Motor neuron (in vitro differentiated cells): ENCODE data around the gene CLIP2. TPM values are rescaled to one million over a fixed set of nuclear protein-coding genes. Genes with fewer than 3 reads are reported as not detected.
A peak's percentile ranks its signal among the peaks of the same experiment; 100 is the strongest.

ENCODE experiments used
- ATAC-seq, 8 experiments: fragments of 200-7000 bp; cut with Tn5 transposase; replicated peaks in 6 of 8; 2 replicates each; pipeline ENCODE4 v1.8.0; 2021; ENCODE audit warnings: mild to moderate bottlenecking in 8 of 8, moderate library complexity in 8 of 8
- H3K27ac ChIP-seq, 2 donors: fragments of 250-450 bp; sonication (Bioruptor Pico); 2 replicates each; pipeline ENCODE4 v1.9.0; 2021; ENCODE audit warnings: antibody characterized with exemption in 2 of 2, mild to moderate bottlenecking in 2 of 2, moderate library complexity in 1 of 2
- H3K4me1 ChIP-seq, 2 donors: fragments of 250-450 bp; sonication (Bioruptor Pico); replicated peaks in 1 of 2; 2 replicates each; pipeline ENCODE4 v1.6.1; 2021; ENCODE audit warnings: antibody characterized with exemption in 2 of 2, mild to moderate bottlenecking in 2 of 2, moderate library complexity in 1 of 2
- H3K4me3 ChIP-seq, 5 donors: fragments of 250-450 bp; sonication (Bioruptor Pico); 2 replicates each; pipeline ENCODE4 v1.9.0; 2021; ENCODE audit warnings: antibody characterized with exemption in 5 of 5, mild to moderate bottlenecking in 5 of 5, moderate library complexity in 4 of 5
- WGBS, 10 experiments: fragments of 450-650 bp; shearing (Covaris generic); methylation state at CpG; one replicate each; pipeline ENCODE4 v1.0.0; 2022; 5-methylcytosine and 5-hydroxymethylcytosine counted together
- in situ Hi-C, 9 experiments: fragments of 400-800 bp; cut with MboI; loops; one replicate each; pipeline ENCODE4 v1.15.0; 2021; ENCODE audit warnings: low sequenced_read_pairs in 9 of 9, low pct_unique_long_range_greater_than_20kb in 2 of 9; ENCODE audit not compliant: unreplicated experiment in 9 of 9
- total RNA-seq, 8 experiments: library from RNA; unstranded; fragments of 300-600 nt; gene quantifications; 2 replicates each; pipeline versions ENCODE4 v1.2.3 to v1.2.4, GENCODE V29; 2022

The CLIP2 gene
- total RNA-seq, 8 experiments from 2014 or later = 11.3 to 51.8 (median 32.7) TPM

DNA sequence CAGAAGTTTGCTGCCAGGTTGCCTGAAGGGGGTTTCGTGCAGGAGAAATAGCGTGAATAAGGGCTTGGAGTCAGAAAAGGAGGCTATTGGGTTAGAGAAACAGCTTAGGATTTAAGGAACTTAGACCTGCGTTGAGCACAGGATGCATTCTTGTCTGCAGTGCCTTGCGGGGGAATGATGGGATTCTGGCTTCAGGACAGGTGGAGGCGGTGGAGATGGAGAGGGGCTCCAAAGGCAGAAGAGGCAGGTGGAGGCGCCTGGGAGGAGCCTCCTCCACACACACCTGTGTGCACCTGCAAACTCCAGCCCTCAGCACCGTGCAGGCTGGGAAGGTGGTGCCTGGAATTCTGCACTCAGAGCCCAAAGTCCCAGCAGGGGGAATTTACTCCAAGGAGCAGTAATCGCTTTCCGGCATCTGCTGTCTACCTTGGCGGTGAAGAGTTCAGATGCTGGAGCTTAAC is 1.8 kb downstream of the CLIP2 start:
- WGBS, 10 experiments = 74 to 100% (median 80%) methylated on average over 1 to 4 of the region's 10 CpGs; no CpG with 5 or more reads in 5 of the 10 experiments

DNA sequence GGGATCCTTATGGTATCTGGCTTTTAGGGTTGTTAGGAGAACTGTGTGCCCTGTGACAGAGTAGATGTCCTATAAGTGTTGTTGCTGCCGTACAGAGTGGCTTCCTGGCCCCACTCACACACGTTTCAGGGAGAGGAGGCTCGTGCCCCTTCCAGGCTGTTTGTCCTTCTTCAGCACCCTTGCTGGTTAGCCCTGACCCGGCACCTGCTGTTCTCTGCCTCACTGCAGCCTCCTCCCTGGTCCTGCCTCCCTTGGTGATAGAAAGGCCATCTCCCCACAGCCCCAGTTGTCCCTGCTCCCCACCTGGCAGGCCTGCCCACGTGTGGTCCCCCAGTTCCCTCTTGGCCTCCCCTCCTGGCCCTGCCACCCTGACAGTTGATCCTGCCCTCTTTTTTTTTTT is 2.3 kb downstream of the CLIP2 start:
- no peak for ATAC-seq
- Histone ChIP-seq H3K27ac (no peak overlapping the region), H3K4me1 (peaks cover 17 to 26% of the 10 kb centered on the region in 2 donors), H3K4me3 (peak overlapping the region in 1 of 5 donors; percentile 100)
- 100% methylated on average over 1 of the region's 5 CpGs; no CpG with 5 or more reads in 9 of the 10 experiments for WGBS, 10 experiments
- in situ Hi-C loops = loop anchor here in 1 of 9 experiments (25.0 kb wide), 1 partner anchor 96 kb away; no protein-coding TSS in a partner anchor

More for the DNA sequence above, 1.8 kb downstream of the CLIP2 start:
- Histone ChIP-seq H3K27ac (no peak overlapping the region), H3K4me3 (peak overlapping the region; percentile 52 to 100 (median 88)), H3K4me1 (peaks cover 17 to 29% of the 10 kb centered on the region in 2 donors)
- in situ Hi-C loops = loop anchor here in 1 of 9 experiments (25.0 kb wide), 1 partner anchor 96 kb away; no protein-coding TSS in a partner anchor
- no peak for ATAC-seq

DNA sequence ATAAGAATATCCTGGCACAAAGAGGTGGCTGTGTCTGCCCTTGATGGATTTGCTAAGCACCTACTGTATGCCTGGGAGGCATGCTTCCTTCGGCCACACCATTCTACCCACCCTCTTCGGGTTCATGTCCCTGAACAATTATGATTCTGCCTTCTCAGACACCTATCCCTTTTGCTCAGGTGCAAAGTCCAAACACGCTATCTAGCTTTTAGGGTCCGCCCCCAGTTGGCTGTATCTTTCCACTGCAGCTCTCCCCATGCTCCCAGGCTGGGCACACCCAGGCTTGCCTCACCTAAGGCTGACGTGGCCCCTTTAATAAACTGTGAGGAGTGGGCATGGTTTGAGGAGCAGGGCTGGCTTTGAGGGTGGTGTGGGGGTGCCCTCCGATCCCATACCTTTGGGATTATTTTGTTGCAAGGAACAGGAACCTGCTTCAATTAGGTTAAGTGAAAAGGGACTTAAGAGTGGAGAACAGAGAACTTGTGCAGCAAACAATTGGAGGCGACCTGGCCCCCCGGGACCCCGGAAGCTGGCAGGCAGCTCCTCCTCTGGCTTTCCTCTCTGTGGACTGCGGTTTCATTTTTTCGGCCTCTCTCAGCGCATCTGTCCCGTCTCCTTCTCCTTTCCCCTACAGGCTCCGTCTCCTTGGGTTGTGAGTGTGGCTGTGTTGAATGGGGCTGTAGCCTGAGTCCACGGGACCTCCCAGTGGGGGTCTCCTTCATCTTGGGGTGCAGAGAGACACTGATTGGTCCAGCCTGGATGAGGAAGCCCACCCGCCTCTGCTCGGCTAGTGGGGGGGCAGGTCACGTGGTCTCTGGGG is 3.8 kb downstream of the CLIP2 start:
- Histone ChIP-seq H3K27ac (no peak overlapping the region), H3K4me1 (peaks cover 17 to 26% of the 10 kb centered on the region in 2 donors), H3K4me3 (no peak overlapping the region)
- in situ Hi-C loops = loop anchor here in 1 of 9 experiments (25.0 kb wide), 1 partner anchor 94 kb away; no protein-coding TSS in a partner anchor
- WGBS, 10 experiments = 60 to 91% (median 83%) methylated on average over 1 to 6 of the region's 18 CpGs; no CpG with 5 or more reads in 4 of the 10 experiments
- ATAC-seq = no peak

DNA sequence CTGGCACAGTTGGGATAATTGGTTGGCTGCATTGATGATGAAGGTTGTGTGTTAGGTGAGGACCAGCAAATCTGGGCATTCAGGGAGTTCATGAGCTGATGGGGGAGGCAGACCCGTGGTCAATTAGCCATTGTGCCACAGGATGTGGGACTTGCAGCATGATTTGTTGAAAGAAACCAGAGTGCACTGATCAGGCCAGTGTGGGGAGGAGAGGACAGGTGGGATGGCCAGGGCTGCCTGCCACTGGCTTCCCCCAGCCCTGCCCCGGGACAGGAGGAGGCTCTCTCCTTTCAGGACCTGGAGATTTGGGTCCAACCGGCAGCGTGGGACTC is 4.3 kb downstream of the CLIP2 start:
- Histone ChIP-seq H3K4me1 (peaks cover 17 to 22% of the 10 kb centered on the region in 2 donors), H3K4me3 (no peak overlapping the region), H3K27ac (no peak overlapping the region)
- in situ Hi-C loops = loop anchor here in 1 of 9 experiments (25.0 kb wide), 1 partner anchor 94 kb away; no protein-coding TSS in a partner anchor
- WGBS, 10 experiments = 0 to 100% (median 33%) methylated on average over 1 of the region's 4 CpGs; no CpG with 5 or more reads in 7 of the 10 experiments
- ATAC-seq = no peak

DNA sequence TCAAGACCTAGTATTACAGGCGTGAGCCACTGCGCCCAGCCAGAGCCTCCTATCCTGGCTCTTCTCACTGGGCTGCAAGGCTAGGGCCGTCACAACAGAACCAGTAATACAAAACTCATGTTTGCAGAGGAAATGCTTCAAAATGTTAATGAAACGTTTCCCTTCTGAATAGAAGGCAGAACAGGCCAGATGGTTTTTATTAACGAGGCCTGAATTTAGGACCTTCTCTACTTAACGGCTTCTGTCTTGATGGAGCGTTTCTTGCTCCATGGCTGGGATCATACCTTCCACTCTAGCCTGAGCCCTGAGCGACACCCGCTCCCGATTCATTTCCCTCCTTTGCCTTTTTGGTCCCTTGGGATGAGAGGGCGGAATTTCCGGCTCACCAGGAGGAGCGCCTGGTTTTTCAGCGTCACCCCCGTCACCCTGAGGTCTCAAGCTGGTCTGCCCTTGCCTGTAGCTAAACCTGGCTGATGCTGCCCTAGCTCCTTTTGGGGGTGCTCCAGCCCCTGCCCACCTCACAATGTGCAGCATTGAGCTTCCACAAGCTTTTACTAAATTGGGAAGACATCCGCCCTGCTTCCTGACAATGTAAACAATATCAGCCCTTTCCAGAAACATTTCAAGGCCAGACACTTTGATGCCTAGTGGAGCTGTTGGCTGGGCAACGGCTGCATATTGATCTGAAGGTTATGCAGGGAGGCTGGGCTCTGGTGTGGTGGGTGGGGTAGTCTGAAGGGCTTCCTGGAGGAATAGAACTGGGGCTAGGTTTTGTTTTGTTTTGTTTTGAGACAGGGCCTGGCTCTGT is 5.2 kb downstream of the CLIP2 start:
- in situ Hi-C loops = loop anchor here in 1 of 9 experiments (25.0 kb wide), 1 partner anchor 93 kb away; no protein-coding TSS in a partner anchor
- 2 to 79% (median 20%) methylated on average over 1 to 15 of the region's 17 CpGs; no CpG with 5 or more reads in 1 of the 10 experiments for WGBS, 10 experiments
- no peak overlapping the region for H3K4me3 ChIP-seq
- H3K4me1 ChIP-seq = peaks cover 17% of the 10 kb centered on the region in 2 donors
- peak in 6 of 8 experiments; percentile 8 to 85 (median 52) for ATAC-seq
- H3K27ac ChIP-seq = no peak overlapping the region

GRCh38 chr7:74297516-74298233 is 8.5 kb downstream of the CLIP2 start:
- in situ Hi-C loops = loop anchor here in 1 of 9 experiments (25.0 kb wide), 1 partner anchor 90 kb away; no protein-coding TSS in a partner anchor
- ATAC-seq = no peak
- peaks cover 13 to 14% of the 10 kb centered on the region in 2 donors for H3K4me1 ChIP-seq
- H3K27ac ChIP-seq = no peak overlapping the region
- 81 to 100% (median 92%) methylated on average over 1 to 15 of the region's 15 CpGs for WGBS, 10 experiments
- no peak overlapping the region for H3K4me3 ChIP-seq

GRCh38 chr7:74299401-74299800 is 10.2 kb downstream of the CLIP2 start:
- Histone ChIP-seq H3K27ac (no peak overlapping the region), H3K4me1 (peaks cover 7 to 8% of the 10 kb centered on the region in 2 donors), H3K4me3 (no peak overlapping the region)
- 87 to 100% (median 98%) methylated on average over 1 to 4 of the region's 8 CpGs; no CpG with 5 or more reads in 4 of the 10 experiments for WGBS, 10 experiments
- in situ Hi-C loops = loop anchor here in 1 of 9 experiments (25.0 kb wide), 1 partner anchor 88 kb away; no protein-coding TSS in a partner anchor
- no peak for ATAC-seq

DNA sequence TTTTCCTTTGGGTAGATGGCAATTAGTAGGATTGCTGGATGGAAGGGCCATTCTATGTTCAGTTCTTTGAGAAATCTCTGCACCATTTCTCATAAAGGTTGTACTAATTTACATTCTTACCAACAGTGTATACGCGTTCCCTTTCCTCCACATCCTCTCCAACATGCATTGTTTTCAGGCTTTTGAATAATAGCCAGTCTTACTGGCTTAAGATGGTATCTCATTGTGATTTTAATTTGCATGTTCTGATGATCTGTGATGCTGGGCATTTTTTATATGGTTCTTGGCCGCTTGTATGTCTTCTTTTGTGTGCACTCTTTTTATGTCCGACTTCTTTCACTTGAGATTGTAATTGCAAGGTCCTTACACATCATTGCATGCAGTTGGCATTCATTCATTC is 11.7 kb downstream of the CLIP2 start:
- Histone ChIP-seq H3K4me3 (no peak overlapping the region), H3K4me1 (peaks cover 0 to 4% of the 10 kb centered on the region in 2 donors), H3K27ac (peak overlapping the region in 1 of 2 donors; percentile 54)
- 40 to 100% (median 65%) methylated on average over 1 to 4 of the region's 4 CpGs; no CpG with 5 or more reads in 1 of the 10 experiments for WGBS, 10 experiments
- ATAC-seq = peak in 5 of 8 experiments; percentile 9 to 64 (median 32)
- in situ Hi-C loops = no loop called here

- Histone ChIP-seq H3K4me1 (peaks cover 4 to 10% of the 10 kb centered on the region in 2 donors), H3K4me3 (no peak overlapping the region), H3K27ac (no peak overlapping the region)
- in situ Hi-C loops = no loop called here
- 40 to 100% (median 71%) methylated on average over 1 to 3 of the region's 10 CpGs; no CpG with 5 or more reads in 5 of the 10 experiments for WGBS, 10 experiments
- peak in 3 of 8 experiments; percentile 62 to 78 (median 68) for ATAC-seq
Measured at GRCh38 chr7:74302745-74303221, 13.6 kb downstream of the CLIP2 start.

DNA sequence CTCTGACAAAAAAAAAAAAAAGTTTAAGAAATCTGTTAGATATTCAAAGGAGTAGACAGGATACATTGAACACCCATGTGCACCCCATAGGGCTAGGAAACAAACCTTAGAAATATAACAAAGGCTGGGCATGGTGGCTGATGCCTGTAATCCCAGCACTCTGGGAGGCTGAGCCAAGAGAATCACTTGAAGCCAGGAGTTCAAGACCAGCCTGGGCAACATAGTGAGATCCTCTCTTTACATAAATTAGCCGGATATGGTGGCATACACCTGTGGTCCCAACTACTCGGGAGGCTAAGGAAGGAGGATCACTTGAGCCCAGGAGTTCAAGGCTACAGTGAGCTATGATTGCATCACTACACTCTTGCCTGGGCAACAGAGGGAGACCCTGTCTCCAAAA is 15.3 kb downstream of the CLIP2 start:
- in situ Hi-C loops = no loop called here
- 92 to 100% (median 100%) methylated on average over 1 to 2 of the region's 2 CpGs; no CpG with 5 or more reads in 7 of the 10 experiments for WGBS, 10 experiments
- Histone ChIP-seq H3K4me3 (no peak overlapping the region), H3K27ac (no peak overlapping the region), H3K4me1 (peaks cover 4 to 10% of the 10 kb centered on the region in 2 donors)
- ATAC-seq = no peak

- ATAC-seq = peak in 1 of 8 experiments; percentile 17
- Histone ChIP-seq H3K27ac (no peak overlapping the region), H3K4me1 (peaks cover 0 to 10% of the 10 kb centered on the region in 2 donors), H3K4me3 (no peak overlapping the region)
- 75 to 94% methylated on average over 4 to 6 of the region's 27 CpGs; no CpG with 5 or more reads in 8 of the 10 experiments for WGBS, 10 experiments
- in situ Hi-C loops = no loop called here
Measured at GRCh38 chr7:74306004-74306729, 17.0 kb downstream of the CLIP2 start.
